Measurements from ENCODE around the gene LRPAP1. TPM values are rescaled to one million over a fixed set of nuclear protein-coding genes. Genes with fewer than 3 reads are reported as not detected.

Gene LRPAP1
- total and polyA plus RNA-seq, 2 donors (not counting 3 experiments of a cell fraction or from before 2014, with no cell fraction given) = 90.1 to 170 TPM

DNA sequence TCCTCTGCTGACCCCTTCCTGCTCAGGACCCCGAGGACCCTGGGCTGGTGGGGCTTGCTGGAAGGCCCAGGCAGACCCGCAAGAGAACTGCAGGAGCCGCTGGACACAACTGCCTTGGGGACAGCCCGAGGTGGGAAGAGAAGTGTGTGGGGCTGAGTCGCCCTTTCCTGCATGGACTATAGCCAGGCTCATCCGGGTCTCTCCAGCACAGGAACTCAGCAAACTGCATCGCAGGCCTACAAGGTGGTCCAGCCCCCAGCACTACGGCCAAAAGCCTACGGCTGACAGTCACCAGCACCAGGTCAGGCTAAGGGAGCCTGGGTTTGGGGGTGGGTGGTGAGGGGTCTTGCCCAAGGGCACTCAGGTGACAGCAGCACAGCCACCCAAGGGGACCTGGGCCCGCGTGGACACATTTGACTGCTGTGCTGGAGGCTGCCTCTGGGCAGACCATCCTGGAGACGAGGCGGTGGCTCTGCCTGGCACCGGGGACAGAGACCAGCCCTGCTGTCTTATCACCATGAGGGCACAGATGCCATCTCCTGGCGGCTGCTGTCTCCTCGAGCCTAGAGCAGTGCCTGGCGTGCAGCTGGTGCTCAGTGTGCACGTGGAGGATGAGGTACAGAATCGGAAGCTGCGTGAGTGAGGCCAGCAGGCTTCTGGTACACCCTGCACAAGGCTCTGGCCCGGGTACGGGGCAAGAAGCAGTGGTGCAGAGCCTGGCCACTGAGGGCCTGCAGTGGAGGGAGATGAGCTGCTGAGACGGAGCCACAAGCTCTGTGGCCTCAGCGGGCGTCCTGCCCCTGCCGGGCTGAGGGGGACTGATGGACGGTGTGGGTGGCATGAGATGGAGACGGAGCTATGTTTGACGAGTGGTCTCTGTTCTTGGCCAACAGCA is 15.1 kb downstream of the LRPAP1 start:
- H3K9ac ChIP-seq (replicated peaks; ENCODE audit: extremely low read depth, insufficient read depth, low read length) = no peak overlapping the region
- no peaks in the 10 kb centered on the region for H3K9me3 ChIP-seq (replicated peaks; ENCODE audit: control insufficient read depth, insufficient read depth, low read length)
- CTCF ChIA-PET = interaction anchor here (1.7 kb wide), 1 partner anchor 364 kb away, joined by 4 read pairs; no protein-coding TSS in a partner anchor
- no peak overlapping the region for H3K4me2 ChIP-seq (ENCODE audit: insufficient read depth, low read length)
- no peak overlapping the region for H3K4me3 ChIP-seq (replicated peaks in 1 of 3; ENCODE audit: insufficient read depth in 1 of 3, low read depth in 1 of 3, low read length in 3 of 3)
- H3K36me3 ChIP-seq (ENCODE audit: control insufficient read depth in 2 of 2, extremely low read depth in 1 of 2, insufficient read depth in 2 of 2, low read length in 2 of 2) = peaks cover 17 to 63% of the 10 kb centered on the region in 2 experiments
- no peaks in the 10 kb centered on the region for H3K27me3 ChIP-seq (ENCODE audit: control insufficient read depth in 2 of 2, insufficient read depth in 2 of 2, low read length in 2 of 2)
- H3K79me2 ChIP-seq (ENCODE audit: control insufficient read depth, insufficient read depth, low read length) = no peaks in the 10 kb centered on the region
- no peaks in the 10 kb centered on the region for H4K20me1 ChIP-seq (replicated peaks; ENCODE audit: control insufficient read depth, extremely low read depth, insufficient read depth, low read length)
- no peaks in the 10 kb centered on the region for H3K4me1 ChIP-seq (ENCODE audit: control insufficient read depth, extremely low read depth, insufficient read depth, low read length)
- dilution Hi-C loops (cut with MboI; ENCODE audit: extremely low pct_ligation_motif_present, low sequenced_read_pairs) (no loop called here), intact Hi-C loops (cut with micrococcal nuclease) (no loop called here)
- POLR2A ChIA-PET = no interaction called here
- no peak overlapping the region for H3K27ac ChIP-seq (ENCODE audit: insufficient read depth, low read depth, low read length)
- peak; percentile 59 for FAIRE-seq
- TF ChIP-seq, protein P1, sequence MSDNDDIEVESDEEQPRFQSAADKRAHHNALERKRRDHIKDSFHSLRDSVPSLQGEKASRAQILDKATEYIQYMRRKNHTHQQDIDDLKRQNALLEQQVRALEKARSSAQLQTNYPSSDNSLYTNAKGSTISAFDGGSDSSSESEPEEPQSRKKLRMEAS (IDR thresholded peaks at IDR 0.05; ENCODE audit: insufficient read depth, insufficient read length) = no peak
- TF ChIP-seq MYC (IDR thresholded peaks at IDR 0.05; ENCODE audit: low read depth, low read length) (no peak), GATA2 (IDR thresholded peaks at IDR 0.05; ENCODE audit: insufficient read depth, insufficient read length, low read depth, low read length) (no peak), POLR2AphosphoS5 (IDR thresholded peaks at IDR 0.05; ENCODE audit: insufficient read depth, low read depth, low read length) (no peak), POLR2A (IDR thresholded peaks at IDR 0.05; ENCODE audit: low read depth, low read length) (no peak), JUN (IDR thresholded peaks at IDR 0.05; ENCODE audit: borderline replicate concordance, insufficient read depth, insufficient read length, low read depth) (no peak), EZH2 (IDR thresholded peaks at IDR 0.05; ENCODE audit: borderline replicate concordance, low read depth, low read length, severe bottlenecking) (no peak), FOS (IDR thresholded peaks at IDR 0.05; ENCODE audit: borderline replicate concordance, insufficient read depth, low read length) (no peak)
- TF ChIP-seq, protein P2, sequence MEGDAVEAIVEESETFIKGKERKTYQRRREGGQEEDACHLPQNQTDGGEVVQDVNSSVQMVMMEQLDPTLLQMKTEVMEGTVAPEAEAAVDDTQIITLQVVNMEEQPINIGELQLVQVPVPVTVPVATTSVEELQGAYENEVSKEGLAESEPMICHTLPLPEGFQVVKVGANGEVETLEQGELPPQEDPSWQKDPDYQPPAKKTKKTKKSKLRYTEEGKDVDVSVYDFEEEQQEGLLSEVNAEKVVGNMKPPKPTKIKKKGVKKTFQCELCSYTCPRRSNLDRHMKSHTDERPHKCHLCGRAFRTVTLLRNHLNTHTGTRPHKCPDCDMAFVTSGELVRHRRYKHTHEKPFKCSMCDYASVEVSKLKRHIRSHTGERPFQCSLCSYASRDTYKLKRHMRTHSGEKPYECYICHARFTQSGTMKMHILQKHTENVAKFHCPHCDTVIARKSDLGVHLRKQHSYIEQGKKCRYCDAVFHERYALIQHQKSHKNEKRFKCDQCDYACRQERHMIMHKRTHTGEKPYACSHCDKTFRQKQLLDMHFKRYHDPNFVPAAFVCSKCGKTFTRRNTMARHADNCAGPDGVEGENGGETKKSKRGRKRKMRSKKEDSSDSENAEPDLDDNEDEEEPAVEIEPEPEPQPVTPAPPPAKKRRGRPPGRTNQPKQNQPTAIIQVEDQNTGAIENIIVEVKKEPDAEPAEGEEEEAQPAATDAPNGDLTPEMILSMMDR (IDR thresholded peaks at IDR 0.05; ENCODE audit: extremely low read depth in 1 of 2, insufficient read depth in 1 of 2, low read depth in 1 of 2, low read length in 2 of 2) = no peak
- H2AFZ ChIP-seq (ENCODE audit: low read depth, low read length) = no peak overlapping the region
- DNase-seq (ENCODE audit: low read depth, low spot score) = peak; percentile 23
- BruUV-seq (replicated peaks) = no TSS peak
- H3K9me1 ChIP-seq (replicated peaks; ENCODE audit: control insufficient read depth, extremely low read depth, insufficient read depth, low read length) = no peaks in the 10 kb centered on the region
